Left ventricle myocardium superior (tissue), 1 donor: ENCODE measurements around the gene DDX46. TPM values are rescaled to one million over a fixed set of nuclear protein-coding genes. Genes with fewer than 3 reads are reported as not detected.

ENCODE experiments used
- ATAC-seq: fragments of 200-7000 bp; cut with Tn5 transposase; one replicate; pipeline ENCODE4 v1.9.1; 2020; ENCODE audit warnings: mild to moderate bottlenecking, moderate library complexity
- DNase-seq: peaks from one replicate; pipeline ENCODE4 v3.0.0-alpha.2; 2020
- intact Hi-C: fragments of 100-400 bp; cut with micrococcal nuclease; formaldehyde crosslinking; loops from one replicate; pipeline ENCODE4 v1.11.0; 2022
- total RNA-seq: library from RNA; stranded (reverse); fragmentation: NEBNext Ultra II Directional; extraction: Animal tissue kit (Norgen Biotek cat#: 25700); gene quantifications from one replicate; pipeline ENCODE4 v1.2.1, GENCODE V29; 2021
- donor health status: DM: no; HTN: yes; CAD: no; lungs with severe emphysema.

DDX46 gene
- total RNA-seq, 1 donor from 2014 or later, result 32.8 TPM

- intact Hi-C loops, result no loop called here
- no peak for ATAC-seq
Measured at GRCh38 chr5:134877159-134877558, 118.6 kb downstream of the DDX46 start.

GRCh38 chr5:134878403-134878802 lies 119.8 kb downstream of the DDX46 start:
- ATAC-seq (no peak), DNase-seq (no peak)
- intact Hi-C loops, result no loop called here

More at GRCh38 chr5:134877159-134877558, 118.6 kb downstream of the DDX46 start:
- DNase-seq, result no peak

- ATAC-seq (no peak), DNase-seq (no peak)
- intact Hi-C loops, result no loop called here
Measured at GRCh38 chr5:134879456-134879855, 120.9 kb downstream of the DDX46 start.

Other genes with a start within 250 kb of the DDX46 start
- gene JADE2, start 233.1 kb upstream of the DDX46 start, total RNA-seq, result 28.7 TPM
- 84.7 TPM for gene SAR1B, start 126.0 kb upstream of the DDX46 start, total RNA-seq
- 6.8 TPM for gene SEC24A, start 110.0 kb upstream of the DDX46 start, total RNA-seq
- 17.3 TPM for gene CAMLG, start 20.2 kb upstream of the DDX46 start, total RNA-seq
- gene C5orf24, start 87.2 kb downstream of the DDX46 start, total RNA-seq, result 25.6 TPM
- 46.5 TPM for gene TXNDC15, start 115.6 kb downstream of the DDX46 start, total RNA-seq
- 25.1 TPM for gene PCBD2, start 146.4 kb downstream of the DDX46 start, total RNA-seq
- gene CATSPER3, start 209.1 kb downstream of the DDX46 start, total RNA-seq, result 0.74 TPM